ENCODE results near the gene FAP.

DNA sequence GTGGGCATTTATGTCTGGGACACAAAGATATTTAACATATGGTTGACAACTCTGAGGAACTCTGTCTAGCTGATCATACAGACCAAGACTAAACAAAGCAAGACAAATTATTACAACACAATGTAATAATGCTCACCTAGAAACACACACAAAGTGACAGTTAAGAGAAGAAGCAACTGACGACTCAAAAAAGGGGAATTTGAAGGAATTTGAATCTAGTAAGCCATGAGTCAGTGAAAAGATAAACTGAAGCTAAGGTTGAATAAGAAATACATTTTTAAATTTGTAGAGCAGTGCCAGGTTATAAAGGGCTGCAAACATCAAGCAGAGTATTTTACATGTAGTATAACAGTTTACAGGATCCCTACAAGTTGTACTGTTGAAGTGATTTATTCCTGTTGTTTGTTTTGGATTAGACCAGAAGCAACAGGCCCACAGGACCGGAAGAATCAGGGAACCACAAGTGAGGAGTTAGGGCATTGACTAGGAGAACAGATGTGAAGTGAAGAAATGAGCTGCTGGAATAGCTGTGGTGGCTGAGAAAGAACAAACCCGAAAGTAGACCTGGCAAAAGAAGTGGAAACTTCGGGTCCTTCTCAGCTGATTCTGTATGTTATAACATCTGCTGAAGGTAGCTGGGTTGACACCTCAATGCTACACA lies 39.6 kb upstream of the FAP start:
- TF ChIP-seq, protein P1, sequence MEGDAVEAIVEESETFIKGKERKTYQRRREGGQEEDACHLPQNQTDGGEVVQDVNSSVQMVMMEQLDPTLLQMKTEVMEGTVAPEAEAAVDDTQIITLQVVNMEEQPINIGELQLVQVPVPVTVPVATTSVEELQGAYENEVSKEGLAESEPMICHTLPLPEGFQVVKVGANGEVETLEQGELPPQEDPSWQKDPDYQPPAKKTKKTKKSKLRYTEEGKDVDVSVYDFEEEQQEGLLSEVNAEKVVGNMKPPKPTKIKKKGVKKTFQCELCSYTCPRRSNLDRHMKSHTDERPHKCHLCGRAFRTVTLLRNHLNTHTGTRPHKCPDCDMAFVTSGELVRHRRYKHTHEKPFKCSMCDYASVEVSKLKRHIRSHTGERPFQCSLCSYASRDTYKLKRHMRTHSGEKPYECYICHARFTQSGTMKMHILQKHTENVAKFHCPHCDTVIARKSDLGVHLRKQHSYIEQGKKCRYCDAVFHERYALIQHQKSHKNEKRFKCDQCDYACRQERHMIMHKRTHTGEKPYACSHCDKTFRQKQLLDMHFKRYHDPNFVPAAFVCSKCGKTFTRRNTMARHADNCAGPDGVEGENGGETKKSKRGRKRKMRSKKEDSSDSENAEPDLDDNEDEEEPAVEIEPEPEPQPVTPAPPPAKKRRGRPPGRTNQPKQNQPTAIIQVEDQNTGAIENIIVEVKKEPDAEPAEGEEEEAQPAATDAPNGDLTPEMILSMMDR (IDR thresholded peaks at IDR 0.05; ENCODE audit: poor library complexity), result no peak
- no peak for TF ChIP-seq EZH2phosphoT487 (IDR thresholded peaks at IDR 0.05; ENCODE audit: low read depth, severe bottlenecking, unreplicated experiment)

Data from hepatocyte (in vitro differentiated cells).